T-helper 1 cell treated with Interleukin-12 subunit alpha and Interleukin-12 subunit beta and Interleukin-4 antibody, amounts not matched to agents 30 μg/mL and 1 μg/mL, for 36 hours (primary cell): ENCODE data around the gene UBE2I.
"Not testable (repeated sequence)": the region's sequence is repeated elsewhere in the genome, so short reads cannot be mapped to it uniquely, and the experiment has no call there.

Source experiments
- H3K27ac Mint-ChIP-seq: one replicate; pipeline ENCODE4 v1.8.0; 2021; ENCODE audit warnings: mild to moderate bottlenecking, mixed read lengths
- H3K27me3 Mint-ChIP-seq: one replicate; pipeline ENCODE4 v1.8.0; 2021; ENCODE audit warnings: low read depth, mixed read lengths
- H3K36me3 Mint-ChIP-seq: one replicate; pipeline ENCODE4 v1.8.0; 2021; ENCODE audit warnings: low read depth, mixed read lengths
- H3K4me1 Mint-ChIP-seq: one replicate; pipeline ENCODE4 v1.8.0; 2021; ENCODE audit warnings: low read depth, mixed read lengths
- H3K4me3 Mint-ChIP-seq: one replicate; pipeline ENCODE4 v1.8.0; 2021; ENCODE audit warnings: mild to moderate bottlenecking, moderate library complexity, mixed read lengths
- H3K9me3 Mint-ChIP-seq: one replicate; pipeline ENCODE4 v1.8.0; 2021; ENCODE audit warnings: mixed read lengths

UBE2I gene

GRCh38 chr16:1308977-1309885 lies at the start of gene UBE2I:
UBE2I (plus strand) TSS chr16:1309636; CDS start chr16:1314031, 4,395 bp downstream.
- H3K27me3 Mint-ChIP-seq = no peaks in the 10 kb centered on the region
- peaks cover 4% of the 10 kb centered on the region for H3K36me3 Mint-ChIP-seq
- H3K4me3 Mint-ChIP-seq = peak within 1 kb of the TSS; percentile 99
- peaks cover 16% of the 10 kb centered on the region for H3K4me1 Mint-ChIP-seq
- peak within 1 kb of the TSS; percentile 99 for H3K27ac Mint-ChIP-seq
- H3K9me3 Mint-ChIP-seq = no peaks in the 10 kb centered on the region

- no peak overlapping the region for H3K4me3 Mint-ChIP-seq
- H3K9me3 Mint-ChIP-seq = peaks cover 6% of the 10 kb centered on the region
- H3K27me3 Mint-ChIP-seq = peaks cover 20% of the 10 kb centered on the region
- H3K4me1 Mint-ChIP-seq = peaks cover 4% of the 10 kb centered on the region
- H3K27ac Mint-ChIP-seq = no peak overlapping the region
- no peaks in the 10 kb centered on the region for H3K36me3 Mint-ChIP-seq
Measured at GRCh38 chr16:1259760-1260068, 49.7 kb upstream of the UBE2I start.

- peaks cover 20% of the 10 kb centered on the region for H3K27me3 Mint-ChIP-seq
- peaks cover 4% of the 10 kb centered on the region for H3K4me1 Mint-ChIP-seq
- H3K4me3 Mint-ChIP-seq = no peak overlapping the region
- H3K36me3 Mint-ChIP-seq = no peaks in the 10 kb centered on the region
- no peak overlapping the region for H3K27ac Mint-ChIP-seq
- H3K9me3 Mint-ChIP-seq = peaks cover 10% of the 10 kb centered on the region
Measured at GRCh38 chr16:1260101-1260680, 49.2 kb upstream of the UBE2I start.

GRCh38 chr16:1261131-1261892 lies 48.1 kb upstream of the UBE2I start:
- peaks cover 20% of the 10 kb centered on the region for H3K27me3 Mint-ChIP-seq
- H3K4me1 Mint-ChIP-seq = peaks cover 4% of the 10 kb centered on the region
- no peak overlapping the region for H3K27ac Mint-ChIP-seq
- H3K9me3 Mint-ChIP-seq = peaks cover 10% of the 10 kb centered on the region
- no peaks in the 10 kb centered on the region for H3K36me3 Mint-ChIP-seq
- no peak overlapping the region for H3K4me3 Mint-ChIP-seq

GRCh38 chr16:1262210-1262845 lies 47.1 kb upstream of the UBE2I start:
- H3K9me3 Mint-ChIP-seq = peaks cover 10% of the 10 kb centered on the region
- peaks cover 20% of the 10 kb centered on the region for H3K27me3 Mint-ChIP-seq
- H3K36me3 Mint-ChIP-seq = no peaks in the 10 kb centered on the region
- no peak overlapping the region for H3K4me3 Mint-ChIP-seq
- H3K4me1 Mint-ChIP-seq = peaks cover 4% of the 10 kb centered on the region
- H3K27ac Mint-ChIP-seq = no peak overlapping the region

GRCh38 chr16:1262846-1263221 lies 46.6 kb upstream of the UBE2I start:
- Mint-ChIP-seq H3K36me3 (no peaks in the 10 kb centered on the region), H3K4me3 (no peak overlapping the region), H3K4me1 (peaks cover 4% of the 10 kb centered on the region), H3K27me3 (peaks cover 20% of the 10 kb centered on the region), H3K27ac (no peak overlapping the region), H3K9me3 (peaks cover 10% of the 10 kb centered on the region)

- H3K36me3 Mint-ChIP-seq = no peaks in the 10 kb centered on the region
- H3K27ac Mint-ChIP-seq = no peak overlapping the region
- H3K4me3 Mint-ChIP-seq = no peak overlapping the region
- peaks cover 20% of the 10 kb centered on the region for H3K27me3 Mint-ChIP-seq
- H3K9me3 Mint-ChIP-seq = peaks cover 10% of the 10 kb centered on the region
- peaks cover 4% of the 10 kb centered on the region for H3K4me1 Mint-ChIP-seq
Measured at GRCh38 chr16:1263591-1264344, 45.7 kb upstream of the UBE2I start.

GRCh38 chr16:1264345-1265089 lies 44.9 kb upstream of the UBE2I start:
- Mint-ChIP-seq H3K27ac (no peak overlapping the region), H3K36me3 (no peaks in the 10 kb centered on the region), H3K4me1 (no peaks in the 10 kb centered on the region), H3K27me3 (peaks cover 15% of the 10 kb centered on the region), H3K9me3 (peaks cover 10% of the 10 kb centered on the region), H3K4me3 (no peak overlapping the region)

- H3K4me1 Mint-ChIP-seq = no peaks in the 10 kb centered on the region
- peaks cover 15% of the 10 kb centered on the region for H3K27me3 Mint-ChIP-seq
- H3K36me3 Mint-ChIP-seq = no peaks in the 10 kb centered on the region
- H3K9me3 Mint-ChIP-seq = peaks cover 10% of the 10 kb centered on the region
- no peak overlapping the region for H3K27ac Mint-ChIP-seq
- H3K4me3 Mint-ChIP-seq = no peak overlapping the region
Measured at GRCh38 chr16:1265090-1265630, 44.3 kb upstream of the UBE2I start.

- Mint-ChIP-seq H3K4me3 (no peak overlapping the region), H3K27ac (no peak overlapping the region), H3K4me1 (no peaks in the 10 kb centered on the region)
Measured at GRCh38 chr16:1265826-1266225, 43.6 kb upstream of the UBE2I start.

GRCh38 chr16:1269418-1269817 lies 40.0 kb upstream of the UBE2I start:
- H3K9me3 Mint-ChIP-seq, H3K36me3 Mint-ChIP-seq, H3K4me3 Mint-ChIP-seq, H3K27me3 Mint-ChIP-seq, H3K4me1 Mint-ChIP-seq, H3K27ac Mint-ChIP-seq: not testable (repeated sequence)

More at GRCh38 chr16:1265826-1266225, 43.6 kb upstream of the UBE2I start:
- peaks cover 9% of the 10 kb centered on the region for H3K27me3 Mint-ChIP-seq
- no peaks in the 10 kb centered on the region for H3K36me3 Mint-ChIP-seq
- peaks cover 10% of the 10 kb centered on the region for H3K9me3 Mint-ChIP-seq

GRCh38 chr16:1271380-1271723 lies 38.1 kb upstream of the UBE2I start:
- Mint-ChIP-seq H3K4me3 (no peak overlapping the region), H3K4me1 (no peaks in the 10 kb centered on the region), H3K27ac (no peak overlapping the region), H3K36me3 (no peaks in the 10 kb centered on the region), H3K9me3 (no peaks in the 10 kb centered on the region), H3K27me3 (no peaks in the 10 kb centered on the region)

GRCh38 chr16:1271724-1272413 lies 37.6 kb upstream of the UBE2I start:
- H3K4me3 Mint-ChIP-seq, H3K4me1 Mint-ChIP-seq, H3K9me3 Mint-ChIP-seq: not testable (repeated sequence)

More at GRCh38 chr16:1271724-1272413, 37.6 kb upstream of the UBE2I start:
- not testable (repeated sequence) for H3K27me3 Mint-ChIP-seq, H3K36me3 Mint-ChIP-seq, H3K27ac Mint-ChIP-seq
